Neural progenitor cell (in vitro differentiated cells): ENCODE measurements around the gene MAP2K5.

ENCODE experiments used
- CTCF ChIP-seq: fragments of 200-600 bp; sonication (generic); IDR thresholded peaks from 2 replicates; pipeline ENCODE4 v1.5.1; 2017; ENCODE audit warnings: antibody characterized with exemption, mild to moderate bottlenecking
- EZH2phosphoT487 ChIP-seq: fragments of 200-600 bp; sonication (generic); IDR thresholded peaks from 2 replicates; pipeline ENCODE4 v1.6.1; 2017; ENCODE audit warnings: antibody characterized with exemption

DNA sequence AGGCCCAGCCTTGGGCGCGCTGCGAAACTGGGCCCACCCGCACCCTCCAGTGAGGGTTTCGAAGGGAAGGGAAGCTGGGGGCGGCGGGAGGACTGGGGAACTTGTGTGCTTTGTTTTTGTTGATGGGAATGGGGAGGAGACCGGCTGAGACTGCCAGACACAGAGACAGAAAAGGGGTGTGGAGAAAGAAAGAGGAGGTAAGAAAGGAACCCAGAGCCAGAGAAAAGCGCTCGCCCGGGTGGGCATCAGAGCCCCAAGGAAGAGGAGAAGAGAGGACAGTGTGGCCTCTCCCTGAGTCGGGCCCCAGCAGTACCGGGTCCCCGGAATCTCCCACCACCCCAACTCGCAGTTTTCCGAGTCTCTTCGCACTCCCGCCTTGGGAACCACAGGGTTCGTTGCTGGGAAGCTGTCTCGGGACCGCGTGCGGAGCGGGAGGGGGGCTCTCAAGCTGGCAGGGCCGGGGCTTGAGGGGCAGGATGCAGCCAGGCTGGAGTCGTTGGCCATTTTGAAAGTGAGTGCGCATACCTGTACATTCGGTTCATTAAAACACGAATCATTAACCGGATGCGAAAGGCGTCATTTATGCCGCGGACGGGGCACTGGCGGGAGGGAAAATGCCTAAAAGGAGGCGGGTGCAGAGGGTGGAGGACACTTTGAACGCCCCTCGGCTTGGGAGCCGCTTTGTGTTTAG lies 285.9 kb downstream of the MAP2K5 start:
- TF ChIP-seq EZH2phosphoT487 (peak; percentile 97), CTCF (no peak)
